ENCODE measurements around the gene VAC14.
"Not testable (repeated sequence)": the region's sequence is repeated elsewhere in the genome, so short reads cannot be mapped to it uniquely, and the experiment has no call there.

Gene VAC14

DNA sequence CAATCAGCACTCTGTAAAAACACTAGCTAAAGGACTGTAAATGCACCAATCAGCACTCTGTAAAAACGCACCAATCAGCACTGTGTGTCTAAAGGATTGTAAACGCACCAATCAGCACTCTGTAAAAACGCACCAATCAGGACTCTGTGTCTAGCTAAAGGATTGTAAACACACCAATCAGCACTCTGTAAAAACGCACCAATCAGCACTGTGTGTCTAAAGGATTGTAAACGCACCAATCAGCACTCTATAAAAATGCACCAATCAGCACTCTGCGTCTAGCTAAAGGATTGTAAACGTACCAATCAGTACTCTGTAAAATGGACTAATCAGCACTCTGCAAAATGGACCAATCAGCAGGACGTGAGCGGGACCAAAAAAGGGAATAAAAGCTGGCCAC is 58.0 kb downstream of the VAC14 start:
- DNase-seq (ENCODE audit: low read depth) = not testable (repeated sequence)

DNA sequence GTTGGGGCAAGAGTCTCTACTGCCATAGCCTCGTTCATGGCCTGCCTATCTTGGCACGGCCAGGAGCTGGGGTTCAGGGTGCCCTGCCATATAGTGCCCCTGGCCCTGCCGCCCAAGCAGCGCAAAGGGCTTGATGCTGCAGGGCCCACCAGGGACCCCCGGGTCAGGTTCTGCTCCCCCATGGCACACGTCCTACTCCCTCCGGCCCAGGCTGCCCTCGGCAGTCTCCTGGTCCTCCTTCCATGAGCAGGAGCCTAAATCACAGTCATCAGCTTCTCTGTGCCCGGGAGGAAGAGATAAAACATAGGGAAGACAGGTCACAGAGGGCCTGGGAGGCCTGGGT is 59.2 kb downstream of the VAC14 start:
- no peak for DNase-seq (ENCODE audit: low read depth)

DNA sequence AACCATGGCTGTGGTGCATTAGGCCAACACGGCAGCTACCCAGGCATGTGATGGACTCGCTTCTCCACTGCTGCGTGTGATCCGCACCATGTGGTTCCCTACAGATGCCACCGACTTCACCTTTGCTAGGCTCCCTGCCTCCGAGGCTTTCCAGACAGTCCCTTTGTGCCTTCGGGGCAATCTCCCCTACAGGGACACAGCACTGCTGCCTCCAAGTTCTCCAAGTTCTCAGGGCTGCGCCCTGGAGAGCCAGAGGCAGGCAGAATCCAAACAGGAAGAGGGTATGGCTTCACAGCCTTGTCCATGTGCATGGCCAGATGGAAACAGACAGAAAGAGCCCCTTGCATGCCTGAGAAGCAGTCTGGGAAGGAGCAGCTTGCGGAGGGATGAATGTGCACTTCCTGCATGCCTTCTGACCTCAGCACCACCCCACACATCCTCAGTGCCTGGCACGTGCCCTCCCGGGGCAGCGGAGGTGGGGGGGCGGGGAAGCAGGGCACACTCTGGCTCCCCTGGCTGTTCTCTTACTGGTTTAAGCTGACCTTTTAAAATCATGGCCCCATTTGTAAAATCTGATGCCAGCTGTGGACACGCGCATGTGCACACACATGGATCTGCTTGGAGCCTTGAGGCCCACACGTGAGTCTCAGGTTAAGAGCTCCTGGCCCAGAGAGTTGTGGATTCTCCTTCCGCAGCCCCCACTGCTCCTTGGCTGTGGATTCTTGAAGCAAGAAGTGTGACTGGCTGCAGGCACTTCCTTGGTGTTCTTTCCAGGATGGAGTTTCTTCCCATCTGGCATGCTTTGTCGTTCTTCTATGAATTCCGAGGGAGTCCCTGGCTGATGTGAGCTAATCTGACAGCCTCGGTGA is 59.8 kb downstream of the VAC14 start:
- peak; percentile 56 for DNase-seq (ENCODE audit: low read depth)

DNA sequence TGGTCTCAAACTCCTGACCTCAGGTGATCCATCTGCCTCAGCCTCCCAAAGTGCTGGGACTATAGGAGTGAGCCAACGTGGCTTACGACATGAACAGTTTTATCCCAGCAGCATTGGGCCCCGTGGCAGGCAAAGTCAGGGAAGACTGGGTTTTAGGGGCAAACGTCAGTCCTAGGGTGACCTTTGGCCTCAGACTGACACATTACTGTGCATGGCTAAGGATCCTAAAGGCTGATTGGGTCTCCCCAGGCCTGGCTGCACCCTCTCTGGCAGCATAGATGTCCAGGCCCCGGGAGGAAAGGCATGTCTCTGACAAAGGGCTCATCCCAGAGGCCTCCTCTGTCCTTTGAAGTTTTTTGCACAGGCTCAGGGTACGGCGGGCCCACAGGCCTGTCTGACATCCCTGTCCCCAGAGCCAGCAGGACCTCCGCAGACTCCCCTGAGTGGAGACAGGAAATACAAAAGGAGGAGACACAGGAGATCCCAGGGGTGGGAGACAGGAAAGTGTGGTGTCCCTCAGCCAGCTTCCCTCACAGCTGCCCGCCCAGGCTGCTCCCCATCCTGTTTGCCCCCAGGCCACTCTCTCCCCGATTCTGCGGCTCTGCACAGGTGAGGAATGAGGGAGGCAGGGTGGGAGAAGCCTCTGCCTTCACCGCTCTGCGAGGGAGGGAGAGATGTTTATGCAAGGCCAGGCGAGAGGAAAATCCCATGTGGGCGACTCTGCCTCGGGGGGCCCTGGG is 60.6 kb downstream of the VAC14 start:
- DNase-seq (ENCODE audit: low read depth) = no peak

DNA sequence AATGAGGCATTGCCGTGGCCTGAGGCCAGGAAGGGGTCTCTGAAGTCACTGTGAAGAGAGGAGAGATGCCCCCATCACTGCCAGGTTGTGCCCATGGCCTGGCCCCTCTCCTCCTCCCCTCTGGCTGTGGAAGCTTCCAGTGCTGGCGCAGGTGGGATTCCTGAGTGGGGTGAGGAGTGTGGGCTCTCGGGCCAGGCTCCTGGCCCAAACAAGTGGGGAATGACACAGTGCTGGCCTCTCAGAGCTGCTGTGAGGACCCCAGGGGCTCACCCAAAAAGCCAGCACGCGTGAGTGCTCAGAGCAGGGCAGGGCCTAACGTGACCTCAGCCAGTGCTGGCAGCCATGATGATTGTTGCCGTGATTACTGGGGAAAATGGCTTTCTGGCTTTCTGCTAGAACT is 61.6 kb downstream of the VAC14 start:
- no peak for DNase-seq (ENCODE audit: low read depth)

DNA sequence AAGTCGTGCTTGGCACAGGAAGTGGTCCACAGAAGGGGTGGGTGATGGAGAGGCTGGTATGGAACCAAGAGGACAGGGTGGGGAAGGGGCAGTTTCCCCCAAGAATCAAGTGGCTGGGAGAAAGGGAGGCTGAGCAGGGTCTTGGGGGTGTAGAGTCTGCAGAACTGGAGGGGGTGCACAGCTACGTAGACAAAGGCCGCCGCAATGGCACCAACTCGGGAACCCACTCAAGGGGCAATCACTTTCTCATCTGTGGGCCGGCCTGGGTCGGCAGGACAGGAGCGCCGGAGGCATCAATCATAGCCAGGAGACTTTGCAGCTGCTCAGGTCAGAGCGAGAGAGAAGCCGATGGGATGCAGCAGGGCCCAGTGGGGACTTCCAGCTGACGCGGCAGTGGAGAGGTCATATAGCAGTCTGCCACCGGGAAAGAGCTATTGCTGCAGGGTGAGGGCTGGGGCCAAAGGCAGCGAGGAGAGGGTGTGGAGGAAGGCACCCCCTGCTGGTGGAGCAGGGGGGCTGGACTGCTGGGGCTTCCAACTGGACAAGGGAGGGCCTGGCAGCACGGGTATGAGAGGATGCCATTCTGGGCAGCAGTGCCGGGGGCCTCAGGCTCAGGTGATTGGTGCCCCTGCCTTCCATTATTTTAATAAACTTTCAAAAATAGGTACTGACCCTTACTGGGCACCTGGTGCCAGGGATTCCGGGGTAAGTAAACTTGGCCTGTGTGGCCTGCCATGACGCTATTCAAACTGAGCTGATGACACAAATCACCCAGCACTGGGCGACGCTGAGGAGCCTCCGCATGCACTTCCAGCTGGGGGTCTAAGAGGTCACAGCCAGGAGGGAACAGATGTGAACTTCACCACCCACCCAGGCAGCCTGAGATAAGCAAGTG is 62.6 kb downstream of the VAC14 start:
- DNase-seq (ENCODE audit: low read depth) = peak; percentile 61

DNA sequence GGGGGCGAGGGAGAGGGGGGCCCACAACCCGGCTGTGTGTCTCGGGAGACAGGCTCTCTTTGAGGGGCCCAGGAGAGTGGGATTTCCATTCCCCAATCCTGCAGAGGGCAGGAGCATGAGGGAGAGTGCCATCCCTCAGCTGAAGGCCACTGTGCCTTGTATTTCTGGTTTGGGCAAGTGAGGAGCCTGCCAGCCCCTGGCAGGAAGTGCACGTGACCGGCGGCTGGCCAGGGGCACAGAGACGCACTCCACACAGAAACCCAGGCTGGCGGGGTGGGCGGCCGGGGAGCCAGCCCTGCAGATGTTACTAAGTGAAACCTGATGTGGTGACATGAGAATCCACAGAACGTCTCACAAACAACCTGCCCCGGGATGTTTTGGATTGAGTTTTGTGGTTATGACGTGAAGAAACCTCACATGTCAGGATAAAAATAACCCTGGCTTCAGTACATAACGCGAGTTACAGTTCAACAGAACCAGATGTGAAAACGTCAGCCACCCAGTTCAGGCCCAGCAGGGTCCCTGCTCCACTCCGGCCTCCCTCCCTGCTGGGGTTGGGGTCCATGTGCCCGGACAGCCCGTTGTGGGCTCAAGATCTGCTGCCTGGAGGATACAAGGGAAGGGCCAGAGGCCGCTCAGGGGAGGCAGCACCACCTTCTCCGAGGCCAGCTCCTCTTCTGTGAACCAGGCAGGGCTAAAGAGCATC is 63.4 kb downstream of the VAC14 start:
- peak; percentile 90 for DNase-seq (ENCODE audit: low read depth)

DNA sequence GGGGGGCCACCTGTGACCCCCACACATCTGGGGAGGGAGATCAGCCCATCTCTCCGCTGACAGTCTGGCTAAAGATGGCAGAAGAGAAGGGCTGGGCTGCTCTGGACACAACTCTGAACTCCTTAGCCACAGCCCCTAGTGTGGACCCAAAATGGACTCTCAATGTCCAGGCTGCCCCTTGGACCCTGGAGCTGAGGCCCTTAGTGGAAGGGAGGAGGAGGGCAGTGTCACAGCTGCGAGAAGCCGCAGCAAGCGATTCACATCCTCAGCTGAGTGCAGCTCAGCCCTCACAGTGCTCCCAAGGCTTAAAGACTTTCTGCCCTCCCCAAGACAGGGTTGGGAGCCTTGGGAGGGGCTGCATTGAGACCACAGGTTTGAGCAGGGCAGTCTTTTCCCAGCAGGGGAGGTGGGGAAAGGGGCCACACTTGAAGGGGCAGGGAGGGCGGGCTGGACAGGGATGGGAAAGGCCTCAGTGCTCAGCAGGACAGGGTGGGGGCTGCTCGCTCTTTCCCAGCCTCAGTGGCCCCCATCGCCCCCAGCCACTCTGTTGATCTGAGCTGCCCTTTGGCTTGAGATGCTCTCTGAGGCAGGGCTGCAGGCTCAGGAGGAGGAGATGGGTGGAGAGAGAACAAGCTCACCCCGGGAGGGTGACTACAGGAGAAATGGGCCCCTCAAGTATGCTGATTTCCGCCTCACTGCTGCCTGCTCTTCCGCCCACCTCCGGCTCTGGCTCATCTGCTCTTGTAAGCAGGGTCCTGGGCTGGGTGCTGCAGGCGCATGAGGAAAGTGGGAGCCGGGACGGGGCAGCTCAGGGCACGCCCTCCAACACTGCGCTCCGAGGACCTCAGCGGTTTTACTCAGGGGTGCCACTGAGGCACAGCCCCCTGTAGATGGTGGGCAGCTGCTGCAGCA is 64.2 kb downstream of the VAC14 start:
- DNase-seq (ENCODE audit: low read depth) = no peak

DNA sequence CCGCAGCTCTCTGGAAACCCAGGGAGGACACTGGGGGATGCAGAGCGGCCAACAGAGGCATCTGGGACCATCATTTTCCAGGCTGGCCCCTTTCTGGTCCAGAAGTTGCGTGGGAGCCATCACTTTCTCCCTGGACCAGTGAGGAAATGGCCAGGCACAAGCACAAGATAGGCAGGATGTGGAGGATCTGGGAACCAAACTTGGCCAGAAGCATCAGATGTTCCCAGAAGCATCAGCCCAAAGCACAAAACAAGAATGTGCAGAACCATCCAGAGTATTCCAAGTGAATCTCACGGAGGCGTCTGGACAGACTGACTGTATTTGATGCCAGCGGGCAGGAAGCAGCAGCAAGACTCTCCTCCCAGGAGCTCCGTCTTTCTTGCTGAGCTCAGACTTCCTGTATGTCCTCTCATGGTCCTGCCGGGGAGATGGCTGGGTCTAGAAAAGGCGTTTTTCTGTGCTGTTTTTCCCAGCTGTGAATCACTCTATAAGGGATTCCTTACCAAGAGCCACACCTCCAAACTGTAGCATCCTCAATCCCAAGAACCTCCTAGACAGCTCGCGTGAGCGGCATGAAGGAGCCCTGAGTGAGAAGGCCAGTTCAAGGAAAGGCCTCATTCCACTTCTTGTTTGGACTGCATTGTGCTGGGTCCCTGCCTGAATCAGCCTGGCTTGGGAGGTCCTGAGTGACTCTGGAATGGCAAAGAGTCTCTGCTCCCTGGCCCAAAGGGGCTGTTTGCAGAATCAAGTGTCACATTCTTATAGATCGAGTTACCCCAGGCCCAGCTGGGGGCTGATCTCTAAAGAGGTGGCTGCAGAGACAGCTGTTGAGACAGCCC is 65.6 kb downstream of the VAC14 start:
- DNase-seq (ENCODE audit: low read depth) = peak; percentile 59

DNA sequence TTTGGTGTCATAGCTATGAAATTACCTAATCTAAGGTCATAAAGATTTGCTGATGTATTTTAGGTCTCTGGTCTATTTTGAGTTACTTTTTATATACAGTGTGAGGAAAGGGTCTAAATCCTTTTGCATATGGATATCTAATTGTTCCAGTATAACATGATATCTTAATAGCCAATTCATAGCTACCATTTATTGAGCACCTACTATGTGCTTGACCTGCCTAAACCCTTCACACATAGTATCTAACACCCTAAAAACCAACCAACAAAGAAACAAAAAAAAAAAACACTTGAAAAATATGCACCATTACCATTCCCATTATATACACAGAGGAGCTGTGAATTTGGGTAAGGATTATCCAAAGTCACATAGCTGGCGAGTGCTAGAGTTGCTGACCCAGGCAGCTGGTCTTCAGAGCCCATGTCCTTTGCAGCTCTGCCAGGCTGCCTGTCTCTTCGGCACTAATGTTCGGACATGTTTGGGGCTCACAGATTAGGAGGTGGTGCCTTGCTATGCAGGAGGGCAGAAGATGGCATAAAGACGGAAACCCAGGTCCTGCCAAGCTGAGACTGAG is 66.3 kb downstream of the VAC14 start:
- DNase-seq (ENCODE audit: low read depth) = no peak

DNA sequence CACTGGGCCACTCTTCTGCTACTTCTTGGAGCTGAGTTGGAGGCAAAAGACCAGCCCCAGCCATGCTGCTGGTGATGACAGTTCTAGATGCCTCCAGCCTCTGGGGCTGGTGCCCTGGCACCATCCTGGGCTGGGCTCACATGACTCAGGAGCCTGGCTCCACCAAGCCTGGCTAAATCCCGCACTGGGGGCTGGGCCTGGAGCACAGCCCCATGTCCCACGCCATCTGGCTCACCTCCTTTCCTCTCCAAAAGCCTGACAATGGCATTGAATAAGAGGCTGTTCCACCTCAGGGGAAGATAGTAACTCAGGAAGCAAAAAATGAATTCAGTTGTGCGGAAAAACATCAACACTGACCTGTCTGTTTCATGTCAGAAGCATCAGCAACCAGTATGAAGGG is 70.0 kb downstream of the VAC14 start:
- no peak for DNase-seq (ENCODE audit: low read depth)

DNA sequence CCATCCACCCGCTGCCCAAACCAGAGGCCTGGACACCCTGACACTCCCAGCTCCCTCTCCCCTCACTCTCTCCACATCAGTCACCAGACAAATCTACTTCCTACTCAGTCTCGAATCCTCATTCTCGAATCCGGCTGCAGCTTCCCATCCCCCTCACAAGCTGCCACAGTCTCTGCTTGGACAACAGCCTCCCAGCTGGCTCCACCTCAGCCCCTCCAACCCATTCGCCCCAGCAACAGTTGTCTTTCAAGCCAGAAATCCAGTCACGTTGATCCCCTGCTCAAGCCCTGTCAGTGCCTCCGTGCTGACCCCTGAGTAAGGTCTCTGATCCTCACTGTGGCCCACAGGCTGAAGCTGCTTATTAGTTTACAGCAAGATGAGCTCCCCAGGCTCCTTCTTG is 70.9 kb downstream of the VAC14 start:
- no peak for DNase-seq (ENCODE audit: low read depth)

DNA sequence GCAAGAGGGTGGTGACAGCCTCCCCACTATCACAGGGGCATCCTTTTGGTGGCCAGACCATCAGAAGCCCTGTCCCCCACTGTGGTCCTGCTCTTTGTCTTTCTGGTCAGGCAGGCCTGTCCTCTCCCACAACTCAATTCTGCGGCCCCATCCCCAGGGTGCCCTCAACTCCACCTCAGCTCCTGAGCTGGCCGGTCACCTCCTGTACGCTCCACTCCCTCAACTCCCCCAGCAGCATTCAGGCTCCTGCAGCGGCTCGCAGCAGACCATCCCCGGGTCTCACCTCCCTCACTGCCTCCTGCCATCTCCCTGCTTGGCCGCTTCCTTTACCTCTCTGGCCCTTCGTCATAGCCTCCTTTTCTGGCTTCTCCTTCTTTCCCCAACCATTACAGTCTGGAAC is 71.7 kb downstream of the VAC14 start:
- DNase-seq (ENCODE audit: low read depth) = no peak

DNA sequence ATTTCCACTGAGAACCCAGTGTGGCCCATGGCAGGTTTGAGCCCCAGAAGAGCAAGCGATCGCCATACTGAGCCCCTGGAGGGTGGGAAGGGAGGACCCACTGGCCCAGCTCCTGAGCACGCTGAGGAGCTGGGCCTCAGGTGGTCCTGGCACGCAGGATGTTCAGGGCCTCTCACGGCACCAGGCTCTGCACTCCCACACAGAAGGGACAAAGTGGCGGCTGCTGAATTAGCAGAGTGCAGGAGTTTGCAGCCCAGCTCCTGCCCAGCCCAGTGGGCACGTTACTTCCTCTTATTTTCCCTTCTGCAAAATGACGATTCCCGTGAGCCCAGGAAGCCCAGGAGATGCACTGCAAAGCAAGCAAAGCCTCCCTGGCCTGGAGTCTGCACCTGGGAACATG is 72.8 kb downstream of the VAC14 start:
- DNase-seq (ENCODE audit: low read depth) = no peak

DNA sequence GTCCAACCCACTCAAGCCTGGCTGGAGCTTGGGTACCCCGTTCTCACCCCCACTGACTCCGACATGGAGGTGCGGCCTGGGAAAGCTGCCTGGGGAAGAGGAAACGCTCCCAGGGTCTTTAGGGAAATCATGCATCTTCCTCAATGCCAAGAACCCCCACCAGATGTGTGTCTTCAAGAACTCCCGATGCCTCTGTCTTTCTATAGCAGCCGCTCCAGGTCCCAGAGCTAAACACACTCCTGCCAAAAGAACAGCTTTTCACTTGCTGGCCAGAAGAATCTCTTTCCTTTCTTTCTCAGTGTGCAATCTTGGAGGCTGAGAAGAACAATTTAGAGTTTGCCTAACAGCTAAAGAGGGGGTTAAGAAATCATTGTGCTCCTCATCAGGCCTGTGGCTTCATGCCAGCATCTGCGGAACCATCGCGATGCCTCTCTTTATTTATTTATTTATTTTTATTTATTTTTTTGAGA is 74.0 kb downstream of the VAC14 start:
- no peak for DNase-seq (ENCODE audit: low read depth)

DNA sequence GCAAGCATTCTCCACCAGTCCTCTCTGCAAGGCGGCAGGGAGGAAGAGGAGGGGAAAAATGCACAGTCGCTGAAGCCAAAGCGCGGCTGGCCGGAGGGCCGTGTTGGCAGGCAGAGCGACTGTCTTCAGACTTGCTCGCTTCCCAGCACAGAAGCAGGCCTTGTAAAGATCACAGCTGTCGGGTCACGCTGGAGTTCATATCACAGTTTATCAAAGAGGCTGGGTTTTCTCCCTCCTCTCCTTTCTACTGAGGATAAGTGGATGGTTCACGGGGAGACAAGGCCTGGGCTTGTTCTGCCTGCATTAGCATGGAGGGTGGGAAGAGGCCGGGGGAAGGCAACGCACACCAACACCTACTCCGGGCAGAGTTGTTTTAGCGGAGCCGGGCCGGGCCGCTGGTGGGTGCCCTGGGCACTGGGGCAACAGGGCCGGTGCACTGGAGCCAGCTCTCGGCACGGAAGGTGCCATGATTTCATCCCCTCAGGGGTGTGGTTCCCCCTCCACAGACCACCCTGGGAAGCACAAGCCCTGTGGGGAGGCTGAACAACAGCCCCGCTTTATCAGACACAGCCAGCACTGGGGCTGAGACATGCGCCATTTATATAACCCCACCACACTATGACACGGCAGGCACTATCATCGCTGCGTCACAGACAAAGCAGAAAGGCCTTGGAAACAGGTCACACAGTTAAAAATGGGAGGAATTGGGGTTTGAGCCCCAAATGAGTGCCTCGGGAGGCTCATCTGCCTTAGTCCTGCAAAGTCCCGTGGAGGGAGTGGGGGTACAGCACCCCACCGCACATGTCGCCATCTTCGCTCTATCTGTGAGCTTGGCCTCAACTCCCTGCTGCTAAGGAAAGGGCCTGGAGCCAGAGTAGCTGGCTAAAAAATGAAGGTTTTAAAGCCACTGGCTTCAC is 74.8 kb downstream of the VAC14 start:
- no peak for DNase-seq (ENCODE audit: low read depth)

DNA sequence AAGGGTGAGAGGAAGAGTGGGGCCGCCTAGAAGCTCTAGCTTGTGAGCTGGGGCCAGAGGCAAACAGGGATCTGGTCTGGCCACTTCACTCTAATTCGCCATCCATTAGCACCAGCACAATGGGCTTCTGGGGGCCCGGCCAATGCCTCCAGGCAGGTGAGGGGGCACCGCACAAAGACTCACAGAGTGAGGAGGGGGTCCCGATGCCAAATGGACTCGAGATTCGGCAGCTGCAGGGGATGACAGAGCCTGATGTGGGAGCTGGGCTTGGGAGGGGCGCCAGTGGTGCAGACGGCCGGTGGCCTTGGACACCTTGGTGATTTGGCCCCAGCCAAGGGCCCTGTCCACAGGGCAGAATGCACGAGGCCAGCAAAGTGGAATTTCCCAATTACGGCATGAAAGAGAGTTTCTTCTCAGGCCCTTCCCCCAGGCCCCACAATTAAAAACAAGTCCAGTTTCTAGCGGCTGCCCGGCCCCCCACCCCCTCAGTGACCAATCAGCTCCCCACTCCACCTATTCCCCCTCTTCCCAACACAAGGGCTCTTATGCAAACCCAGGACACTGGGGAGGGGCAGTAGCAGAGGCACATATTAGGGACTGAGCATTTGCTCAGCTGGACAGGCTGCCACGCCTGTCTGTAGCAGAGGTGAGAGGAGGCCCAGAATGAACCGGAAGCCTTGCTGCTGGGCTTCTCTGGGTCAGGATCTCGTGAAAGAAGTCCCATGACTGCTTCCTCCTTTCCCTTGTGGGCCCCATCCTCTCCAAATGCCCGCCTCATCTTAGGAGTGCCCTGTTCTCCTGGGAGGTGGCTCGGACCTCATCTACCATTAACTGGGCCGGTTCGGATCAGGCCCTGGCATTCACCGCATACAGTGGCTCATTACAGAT is 75.7 kb downstream of the VAC14 start:
- no peak for DNase-seq (ENCODE audit: low read depth)
